Type B pancreatic cell (in vitro differentiated cells): ENCODE measurements around the gene MCF2L. TPM values are rescaled to one million over a fixed set of nuclear protein-coding genes. Genes with fewer than 3 reads are reported as not detected.

Source experiments
- DNase-seq: peaks from one replicate; pipeline ENCODE4 v3.0.0; 2021; ENCODE audit warnings: mixed read lengths; ENCODE audit not compliant: unreplicated experiment; ENCODE audit errors: extremely low spot score
- H3K27ac Mint-ChIP-seq: 2 replicates; pipeline ENCODE4 v1.8.0; 2021; ENCODE audit warnings: mild to moderate bottlenecking, mixed read lengths
- H3K27me3 Mint-ChIP-seq: 2 replicates; pipeline ENCODE4 v1.8.0; 2021; ENCODE audit warnings: mixed read lengths
- H3K36me3 Mint-ChIP-seq: 2 replicates; pipeline ENCODE4 v1.8.0; 2021; ENCODE audit warnings: mixed read lengths
- H3K4me1 Mint-ChIP-seq: one replicate; pipeline ENCODE4 v1.8.0; 2021; ENCODE audit warnings: mixed read lengths; ENCODE audit not compliant: unreplicated experiment
- H3K4me3 Mint-ChIP-seq: 2 replicates; pipeline ENCODE4 v1.8.0; 2021; ENCODE audit warnings: mild to moderate bottlenecking, mixed read lengths
- H3K9me3 Mint-ChIP-seq: 2 replicates; pipeline ENCODE4 v1.8.0; 2021; ENCODE audit warnings: mixed read lengths
- CTCF ChIP-seq: fragments of 200-600 bp; sonication (generic); conservative IDR thresholded peaks from 2 replicates; pipeline ENCODE4 v1.5.0; 2021; ENCODE audit warnings: antibody characterized with exemption, mild to moderate bottlenecking
- total RNA-seq: library from RNA; stranded (reverse); gene quantifications from 2 replicates; pipeline ENCODE4 v1.2.1, GENCODE V29; 2021; ENCODE audit warnings: low replicate concordance

Gene MCF2L
- total RNA-seq, 1 donor from 2014 or later = 46.9 TPM

GRCh38 chr13:113089693-113090414, 120.8 kb downstream of the MCF2L start:
- no peak for DNase-seq
- no peak overlapping the region for H3K27ac Mint-ChIP-seq
- H3K9me3 Mint-ChIP-seq = no peaks in the 10 kb centered on the region
- peaks cover 4% of the 10 kb centered on the region for H3K4me1 Mint-ChIP-seq
- H3K4me3 Mint-ChIP-seq = no peak overlapping the region
- H3K36me3 Mint-ChIP-seq = no peaks in the 10 kb centered on the region
- peaks cover under 1% of the 10 kb centered on the region for H3K27me3 Mint-ChIP-seq
- no peak for TF ChIP-seq CTCF

- Mint-ChIP-seq H3K4me1 (peaks cover 4% of the 10 kb centered on the region), H3K9me3 (no peaks in the 10 kb centered on the region), H3K27ac (no peak overlapping the region), H3K27me3 (peaks cover 3% of the 10 kb centered on the region), H3K4me3 (no peak overlapping the region), H3K36me3 (no peaks in the 10 kb centered on the region)
- DNase-seq = no peak
- TF ChIP-seq CTCF = no peak
Measured at GRCh38 chr13:113090415-113090770, 121.4 kb downstream of the MCF2L start.

GRCh38 chr13:113090806-113091205, 121.8 kb downstream of the MCF2L start:
- H3K9me3 Mint-ChIP-seq = no peaks in the 10 kb centered on the region
- H3K27me3 Mint-ChIP-seq = peaks cover 3% of the 10 kb centered on the region
- no peak overlapping the region for H3K27ac Mint-ChIP-seq
- H3K4me3 Mint-ChIP-seq = no peak overlapping the region
- no peaks in the 10 kb centered on the region for H3K36me3 Mint-ChIP-seq
- peaks cover 4% of the 10 kb centered on the region for H3K4me1 Mint-ChIP-seq
- TF ChIP-seq CTCF = no peak
- no peak for DNase-seq

- H3K9me3 Mint-ChIP-seq = no peaks in the 10 kb centered on the region
- H3K27ac Mint-ChIP-seq = no peak overlapping the region
- H3K4me3 Mint-ChIP-seq = no peak overlapping the region
- DNase-seq = no peak
- peaks cover 3% of the 10 kb centered on the region for H3K27me3 Mint-ChIP-seq
- H3K36me3 Mint-ChIP-seq = no peaks in the 10 kb centered on the region
- peaks cover 4% of the 10 kb centered on the region for H3K4me1 Mint-ChIP-seq
- no peak for TF ChIP-seq CTCF
Measured at GRCh38 chr13:113091211-113091771, 122.3 kb downstream of the MCF2L start.

- Mint-ChIP-seq H3K27me3 (peaks cover 3% of the 10 kb centered on the region), H3K9me3 (no peaks in the 10 kb centered on the region), H3K4me1 (peaks cover 4% of the 10 kb centered on the region), H3K36me3 (no peaks in the 10 kb centered on the region), H3K27ac (no peak overlapping the region), H3K4me3 (no peak overlapping the region)
- no peak for DNase-seq
- no peak for TF ChIP-seq CTCF
Measured at GRCh38 chr13:113091891-113092775, 123.1 kb downstream of the MCF2L start.
